Nephron progenitor cell (in vitro differentiated cells): ENCODE data around the gene MYCBP.
A peak's percentile ranks its signal among the peaks of the same experiment; 100 is the strongest.
"Not testable (repeated sequence)": the region's sequence is repeated elsewhere in the genome, so short reads cannot be mapped to it uniquely, and the experiment has no call there.

Experiments used
- DNase-seq: peaks from one replicate; pipeline ENCODE4 v3.0.0; 2021
- H3K27ac Mint-ChIP-seq: 2 replicates; pipeline ENCODE4 v1.8.0; 2021; ENCODE audit warnings: mild to moderate bottlenecking, moderate library complexity, mixed read lengths
- H3K27me3 Mint-ChIP-seq: 2 replicates; pipeline ENCODE4 v1.8.0; 2021; ENCODE audit warnings: mild to moderate bottlenecking, low read depth, mixed read lengths; ENCODE audit not compliant: poor library complexity
- H3K36me3 Mint-ChIP-seq: 2 replicates; pipeline ENCODE4 v1.8.0; 2021; ENCODE audit warnings: low read depth, mixed read lengths
- H3K4me1 Mint-ChIP-seq: 2 replicates; pipeline ENCODE4 v1.8.0; 2021; ENCODE audit warnings: mixed read lengths
- H3K4me3 Mint-ChIP-seq: 2 replicates; pipeline ENCODE4 v1.8.0; 2021; ENCODE audit warnings: mild to moderate bottlenecking, moderate library complexity, mixed read lengths
- H3K9me3 Mint-ChIP-seq: 2 replicates; pipeline ENCODE4 v1.8.0; 2021; ENCODE audit warnings: mild to moderate bottlenecking, moderate library complexity, mixed read lengths
- TF ChIP-seq, protein P1 (sequence below): fragments of 200-600 bp; sonication (generic); IDR thresholded peaks from 2 replicates; pipeline ENCODE4 v1.5.0; 2021; ENCODE audit warnings: antibody characterized with exemption

The MYCBP gene

DNA sequence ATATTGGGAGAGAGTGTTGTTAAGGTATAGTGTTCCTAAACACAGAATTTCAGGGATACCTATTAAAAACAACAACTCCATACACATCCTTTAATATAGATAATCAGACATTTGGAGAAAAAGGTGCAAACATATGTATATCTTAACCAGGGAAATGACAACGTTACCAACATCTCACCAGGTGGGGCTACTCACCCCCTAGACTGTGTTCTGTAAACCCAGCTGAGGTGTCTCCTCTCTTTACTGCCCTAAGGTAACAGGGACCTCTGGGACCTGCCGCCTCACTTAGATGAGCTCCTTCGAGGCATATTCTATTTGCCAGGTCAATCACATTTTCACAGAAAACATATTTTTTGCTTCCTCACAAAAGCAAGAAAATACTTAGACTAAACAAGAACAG is 26.9 kb downstream of the MYCBP start:
- TF ChIP-seq, protein P1, sequence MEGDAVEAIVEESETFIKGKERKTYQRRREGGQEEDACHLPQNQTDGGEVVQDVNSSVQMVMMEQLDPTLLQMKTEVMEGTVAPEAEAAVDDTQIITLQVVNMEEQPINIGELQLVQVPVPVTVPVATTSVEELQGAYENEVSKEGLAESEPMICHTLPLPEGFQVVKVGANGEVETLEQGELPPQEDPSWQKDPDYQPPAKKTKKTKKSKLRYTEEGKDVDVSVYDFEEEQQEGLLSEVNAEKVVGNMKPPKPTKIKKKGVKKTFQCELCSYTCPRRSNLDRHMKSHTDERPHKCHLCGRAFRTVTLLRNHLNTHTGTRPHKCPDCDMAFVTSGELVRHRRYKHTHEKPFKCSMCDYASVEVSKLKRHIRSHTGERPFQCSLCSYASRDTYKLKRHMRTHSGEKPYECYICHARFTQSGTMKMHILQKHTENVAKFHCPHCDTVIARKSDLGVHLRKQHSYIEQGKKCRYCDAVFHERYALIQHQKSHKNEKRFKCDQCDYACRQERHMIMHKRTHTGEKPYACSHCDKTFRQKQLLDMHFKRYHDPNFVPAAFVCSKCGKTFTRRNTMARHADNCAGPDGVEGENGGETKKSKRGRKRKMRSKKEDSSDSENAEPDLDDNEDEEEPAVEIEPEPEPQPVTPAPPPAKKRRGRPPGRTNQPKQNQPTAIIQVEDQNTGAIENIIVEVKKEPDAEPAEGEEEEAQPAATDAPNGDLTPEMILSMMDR, result no peak
- H3K27ac Mint-ChIP-seq, result no peak overlapping the region
- DNase-seq, result no peak

DNA sequence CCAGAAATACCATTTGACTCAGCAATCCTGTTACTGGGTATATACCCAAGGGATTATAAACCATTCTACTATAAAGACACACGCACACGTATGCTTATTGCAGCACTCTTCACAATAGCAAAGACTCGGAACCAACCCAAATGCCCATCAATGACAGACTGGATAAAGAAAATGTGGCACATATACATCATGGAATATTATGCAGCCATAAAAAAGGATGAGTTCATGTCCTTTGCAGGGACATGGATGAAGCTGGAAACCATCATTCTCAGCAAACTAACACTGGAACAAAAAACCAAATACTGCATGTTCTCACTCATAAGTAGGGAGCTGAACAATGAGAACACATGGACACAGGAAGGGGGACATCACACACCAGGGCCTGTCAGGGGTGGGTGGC is 28.1 kb downstream of the MYCBP start:
- not testable (repeated sequence) for H3K27ac Mint-ChIP-seq, H3K9me3 Mint-ChIP-seq, DNase-seq, H3K27me3 Mint-ChIP-seq, H3K4me1 Mint-ChIP-seq, H3K4me3 Mint-ChIP-seq
- peaks cover 58% of the 10 kb centered on the region for H3K36me3 Mint-ChIP-seq

More for the DNA sequence above, 26.9 kb downstream of the MYCBP start:
- Mint-ChIP-seq H3K4me1 (no peaks in the 10 kb centered on the region), H3K9me3 (no peaks in the 10 kb centered on the region), H3K27me3 (no peaks in the 10 kb centered on the region), H3K4me3 (no peak overlapping the region), H3K36me3 (peaks cover 61% of the 10 kb centered on the region)

- H3K27ac Mint-ChIP-seq, result peak overlapping the region; percentile 9
- H3K4me3 Mint-ChIP-seq, result no peak overlapping the region
- TF ChIP-seq, protein P1, result no peak
- H3K36me3 Mint-ChIP-seq, result peaks cover 51% of the 10 kb centered on the region
- no peak for DNase-seq
- no peaks in the 10 kb centered on the region for H3K27me3 Mint-ChIP-seq
- no peaks in the 10 kb centered on the region for H3K4me1 Mint-ChIP-seq
- H3K9me3 Mint-ChIP-seq, result no peaks in the 10 kb centered on the region
Measured at GRCh38 chr1:38840281-38840680, 32.9 kb downstream of the MYCBP start.

DNA sequence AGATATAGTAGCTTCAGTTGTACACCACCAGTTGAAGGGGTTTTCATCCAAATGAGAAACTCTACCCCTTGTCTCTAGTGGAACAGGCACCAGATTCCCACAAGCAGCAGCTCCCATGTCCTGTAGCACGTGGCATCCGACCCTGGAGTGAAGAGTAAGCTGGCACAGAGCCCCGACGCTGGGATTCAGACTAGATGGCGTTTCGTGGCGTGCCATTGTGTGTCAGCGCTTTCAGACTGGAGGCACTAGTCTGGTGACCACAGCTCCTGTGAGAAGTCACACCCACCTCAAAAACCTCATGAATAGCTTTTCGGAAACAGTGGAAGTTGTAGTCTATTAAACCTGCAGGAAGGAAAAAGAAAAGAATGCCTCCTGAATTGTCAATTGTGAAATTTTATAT is 33.8 kb downstream of the MYCBP start:
- Mint-ChIP-seq H3K27me3 (no peaks in the 10 kb centered on the region), H3K4me3 (no peak overlapping the region), H3K4me1 (no peaks in the 10 kb centered on the region), H3K27ac (peak overlapping the region; percentile 36), H3K9me3 (no peaks in the 10 kb centered on the region), H3K36me3 (peaks cover 42% of the 10 kb centered on the region)
- DNase-seq, result no peak
- TF ChIP-seq, protein P1, result no peak

DNA sequence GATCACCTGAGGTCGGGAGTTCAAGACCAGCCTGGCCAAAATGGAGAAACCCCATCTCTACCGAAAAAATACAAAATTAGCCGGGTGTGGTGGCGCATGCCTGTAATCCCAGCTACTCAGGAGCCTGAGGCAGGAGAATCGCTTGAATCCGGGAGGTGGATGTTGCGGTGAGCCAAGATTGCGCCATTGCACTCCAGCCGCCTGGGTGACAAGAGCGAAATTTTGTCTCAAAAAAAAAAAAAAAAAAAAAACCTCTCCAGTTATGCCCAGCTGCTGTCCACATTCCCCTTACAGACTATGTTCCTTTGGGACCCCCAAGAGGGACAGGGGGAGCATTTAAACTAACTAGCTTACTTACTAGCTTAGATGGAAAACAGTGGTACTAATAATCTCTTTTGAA is 36.8 kb downstream of the MYCBP start:
- DNase-seq, H3K4me3 Mint-ChIP-seq, H3K27ac Mint-ChIP-seq, H3K27me3 Mint-ChIP-seq, H3K9me3 Mint-ChIP-seq, H3K4me1 Mint-ChIP-seq: not testable (repeated sequence)
- peaks cover 19% of the 10 kb centered on the region for H3K36me3 Mint-ChIP-seq

DNA sequence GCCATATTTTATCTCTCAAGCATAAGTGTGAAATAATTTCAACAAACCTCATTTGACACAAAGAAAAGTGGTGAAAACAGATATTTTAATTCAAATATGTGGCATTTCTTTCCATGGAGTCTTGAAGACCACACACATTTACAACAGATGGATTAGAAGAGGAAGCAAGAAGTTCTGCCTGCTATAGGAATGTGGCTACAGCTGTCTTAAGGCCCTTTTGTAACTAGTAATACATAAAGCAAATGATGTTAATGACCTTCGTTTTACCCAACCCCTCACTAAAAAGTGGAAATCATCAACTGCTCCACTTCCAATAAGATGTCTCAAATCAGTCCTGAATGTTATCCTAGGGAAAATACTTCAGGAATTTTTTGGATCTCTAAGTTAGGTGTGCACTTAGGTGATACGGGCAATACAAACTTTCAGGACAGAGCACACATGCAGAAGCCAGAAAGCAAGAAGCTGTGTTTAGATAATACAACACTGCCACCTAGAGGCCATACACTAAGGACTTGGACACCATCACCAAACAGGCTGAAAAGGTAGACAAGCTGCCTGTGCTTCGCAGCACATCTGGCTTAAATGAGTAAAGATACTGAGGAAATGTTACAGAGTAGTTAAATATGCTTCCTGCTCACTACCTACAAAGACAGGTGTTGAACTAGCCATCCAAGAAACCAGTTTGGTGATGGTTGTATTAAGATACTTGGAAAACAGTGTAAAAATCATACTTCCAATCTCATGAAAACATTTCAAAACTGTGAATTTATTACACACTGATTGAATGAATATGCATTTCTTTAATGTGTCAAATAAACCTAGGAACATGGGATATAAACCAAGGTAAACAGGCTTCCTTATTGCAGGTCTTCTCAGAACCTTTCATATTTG is 38.0 kb downstream of the MYCBP start:
- Mint-ChIP-seq H3K27ac (no peak overlapping the region), H3K4me3 (no peak overlapping the region), H3K4me1 (peaks cover 14% of the 10 kb centered on the region), H3K27me3 (peaks cover 18% of the 10 kb centered on the region), H3K36me3 (peaks cover 13% of the 10 kb centered on the region), H3K9me3 (no peaks in the 10 kb centered on the region)
- TF ChIP-seq, protein P1, result peak; percentile 83
- DNase-seq, result peak; percentile 52
